Liver (tissue), 9 donors: ENCODE measurements around the gene DSTN. TPM values are rescaled to one million over a fixed set of nuclear protein-coding genes. Genes with fewer than 3 reads are reported as not detected.

ENCODE experiments used
- DNase-seq: peaks from one replicate; pipeline ENCODE4 v3.0.0-alpha.2; 2017; ENCODE audit warnings: low spot score
- H3K27ac ChIP-seq, 2 donors: one replicate each; pipeline ENCODE4 v1.7.0; 2013; ENCODE audit warnings: inconsistent platforms in 2 of 2, low read length in 2 of 2, control low read depth in 1 of 2, low read depth in 1 of 2, mild to moderate bottlenecking in 1 of 2
- H3K27me3 ChIP-seq, 4 donors: one replicate each; pipeline versions ENCODE4 v1.6.1 to v1.7.0; 2013; ENCODE audit warnings: low read length in 3 of 4, inconsistent platforms in 1 of 4, mild to moderate bottlenecking in 1 of 4, moderate library complexity in 1 of 4; ENCODE audit not compliant: control insufficient read depth in 4 of 4, insufficient read depth in 4 of 4
- H3K36me3 ChIP-seq, 4 donors: one replicate each; pipeline versions ENCODE4 v1.6.1 to v1.7.0; 2013; ENCODE audit warnings: low read length in 3 of 4, mild to moderate bottlenecking in 3 of 4, low read depth in 1 of 4, moderate library complexity in 1 of 4; ENCODE audit not compliant: control insufficient read depth in 4 of 4, insufficient read depth in 3 of 4
- H3K4me1 ChIP-seq, 4 donors: one replicate each; pipeline versions ENCODE4 v1.6.1 to v1.7.0; 2013; ENCODE audit warnings: low read length in 3 of 4, mild to moderate bottlenecking in 3 of 4, moderate library complexity in 1 of 4; ENCODE audit not compliant: control insufficient read depth in 4 of 4, insufficient read depth in 4 of 4
- H3K4me3 ChIP-seq, 3 donors: one replicate each; pipeline versions ENCODE4 v1.6.1 to v1.7.0; 2013; ENCODE audit warnings: low read length in 3 of 3, control low read depth in 1 of 3, low read depth in 1 of 3, mild to moderate bottlenecking in 1 of 3
- H3K9ac ChIP-seq, 2 donors: one replicate each; pipeline ENCODE4 v1.7.0; 2013; ENCODE audit warnings: low read length in 2 of 2, mild to moderate bottlenecking in 2 of 2, moderate library complexity in 2 of 2, control low read depth in 1 of 2, low read depth in 1 of 2
- H3K9me3 ChIP-seq, 4 donors: one replicate each; pipeline versions ENCODE4 v1.6.1 to v1.7.0; 2013; ENCODE audit warnings: low read length in 3 of 4; ENCODE audit not compliant: control insufficient read depth in 4 of 4
- EGR1 ChIP-seq, 2 donors: IDR thresholded peaks; 2 replicates each; pipeline ENCODE4 v1.6.1; 2016 to 2018; ENCODE audit warnings: antibody characterized with exemption in 2 of 2, low read depth in 2 of 2
- FOXA1 ChIP-seq: IDR thresholded peaks from 2 replicates; pipeline ENCODE4 v1.6.1; 2016; ENCODE audit warnings: antibody characterized with exemption
- FOXA2 ChIP-seq: IDR thresholded peaks from 2 replicates; pipeline ENCODE4 v1.6.1; 2016; ENCODE audit warnings: antibody characterized with exemption
- GABPA ChIP-seq, 2 donors: IDR thresholded peaks in 1 of 2; conservative IDR thresholded peaks in 1 of 2; 2 replicates each; pipeline ENCODE4 v1.6.1; 2016; ENCODE audit warnings: antibody characterized with exemption in 2 of 2, mild to moderate bottlenecking in 1 of 2, moderate library complexity in 1 of 2
- HNF4A ChIP-seq, 2 donors: conservative IDR thresholded peaks; 2 replicates each; pipeline ENCODE4 v1.6.1; 2016; ENCODE audit warnings: antibody characterized with exemption in 2 of 2, mild to moderate bottlenecking in 2 of 2
- HNF4G ChIP-seq: IDR thresholded peaks from 2 replicates; pipeline ENCODE4 v1.6.1; 2016; ENCODE audit warnings: antibody characterized with exemption
- MAX ChIP-seq: IDR thresholded peaks from 2 replicates; pipeline ENCODE4 v1.6.1; 2016; ENCODE audit warnings: antibody characterized with exemption
- RAD21 ChIP-seq, 2 donors: IDR thresholded peaks; 2 replicates each; pipeline ENCODE4 v1.6.1; 2016; ENCODE audit warnings: antibody characterized with exemption in 2 of 2, mild to moderate bottlenecking in 2 of 2
- RXRA ChIP-seq, 2 donors: IDR thresholded peaks; 2 replicates each; pipeline ENCODE4 v1.6.1; 2017 to 2018; ENCODE audit warnings: antibody characterized with exemption in 2 of 2, mild to moderate bottlenecking in 1 of 2
- SP1 ChIP-seq: IDR thresholded peaks from 2 replicates; pipeline ENCODE4 v1.6.1; 2018; ENCODE audit warnings: antibody characterized with exemption, mild to moderate bottlenecking
- TAF1 ChIP-seq: conservative IDR thresholded peaks from 2 replicates; pipeline ENCODE4 v1.6.1; 2016; ENCODE audit warnings: antibody characterized with exemption, mild to moderate bottlenecking
- YY1 ChIP-seq: IDR thresholded peaks from 2 replicates; pipeline ENCODE4 v1.6.1; 2016; ENCODE audit warnings: antibody characterized with exemption, mild to moderate bottlenecking
- ZBTB33 ChIP-seq: IDR thresholded peaks from 2 replicates; pipeline ENCODE4 v1.6.1; 2016; ENCODE audit warnings: antibody characterized with exemption
- WGBS: extraction: QIAGEN DNeasy Blood & Tissue Kit; methylation state at CpG from one replicate; pipeline ENCODE4 v1.1.7; 2013; 5-methylcytosine and 5-hydroxymethylcytosine counted together
- polyA plus RNA-seq, 2 donors: library from polyadenylated mRNA; stranded (reverse) in 1 of 2; unstranded in 1 of 2; fragments of 200-250 nt in 1 of 2; fragments of >200 nt in 1 of 2; fragmentation: Nextera tagmentation in 1 of 2; extraction: Ambion mirVana in 1 of 2; gene quantifications; one replicate each; pipeline versions ENCODE4 v1.2.1 to v1.2.3, GENCODE V29; 2013 to 2015
- total RNA-seq, 2 donors: library from RNA; depleted of rRNA; stranded (reverse); fragments of >200 nt; gene quantifications; one replicate each; pipeline ENCODE4 v1.2.3, GENCODE V29; 2014
- TF ChIP-seq, protein P1 (sequence below): IDR thresholded peaks from 2 replicates; pipeline ENCODE4 v1.6.1; 2016; ENCODE audit warnings: antibody characterized with exemption, mild to moderate bottlenecking
- TF ChIP-seq, protein P2 (sequence below): fragments of 150-350 bp; IDR thresholded peaks from 2 replicates; pipeline ENCODE4 v1.5.1; 2017; ENCODE audit warnings: improper control_type of control experiment, low read depth, low read length; ENCODE audit not compliant: missing input control
- TF ChIP-seq, protein P3 (sequence below): IDR thresholded peaks from 2 replicates; pipeline ENCODE4 v1.6.1; 2016; ENCODE audit warnings: antibody characterized with exemption
- donor health status: healthy.
- donor health status: healthy.
- donor health status: healthy.
- donor health status: healthy.
- donor health status: healthy.

Gene DSTN
- total and polyA plus RNA-seq, 4 donors: 39.9 to 137 (median 108) TPM

DNA sequence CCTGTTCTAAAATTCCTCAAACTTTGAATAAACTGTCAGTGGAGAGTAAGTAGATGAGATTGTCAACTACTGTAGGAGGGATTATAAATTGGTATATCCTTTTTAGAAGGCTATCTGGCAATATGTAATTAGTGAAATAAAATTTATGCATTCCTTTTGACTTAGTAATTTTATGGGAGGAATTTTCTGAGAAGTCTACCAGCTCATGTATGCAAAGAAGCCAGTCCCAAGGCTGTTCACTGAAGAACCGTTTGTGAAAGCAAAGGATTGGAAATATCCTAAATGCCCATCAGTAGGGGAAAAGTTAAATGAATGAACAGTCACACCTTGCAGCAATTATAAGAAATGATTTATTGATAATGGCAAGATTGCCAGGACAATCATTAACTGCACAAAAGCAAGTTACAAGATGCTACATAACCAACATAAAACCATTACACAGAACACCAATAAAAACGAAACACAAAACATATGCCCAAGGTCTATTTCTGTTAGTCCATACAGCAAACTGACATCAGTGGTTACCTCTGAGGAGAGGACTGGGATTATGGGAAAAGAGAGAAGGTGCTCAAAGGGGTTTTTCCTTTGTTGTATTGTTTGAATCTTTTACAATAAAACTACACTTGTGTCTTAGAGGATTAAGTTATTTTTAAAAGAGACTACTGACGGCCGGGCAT lies 4.6 kb upstream of the DSTN start:
- no peak overlapping the region for H3K9ac ChIP-seq
- H3K27me3 ChIP-seq: no peaks in the 10 kb centered on the region
- H3K36me3 ChIP-seq: no peaks in the 10 kb centered on the region
- H3K4me3 ChIP-seq: no peak overlapping the region
- H3K4me1 ChIP-seq: peaks cover 0 to 9% (median 6%) of the 10 kb centered on the region in 4 donors
- H3K9me3 ChIP-seq: no peaks in the 10 kb centered on the region
- DNase-seq: no peak
- H3K27ac ChIP-seq: no peak overlapping the region
- 78% methylated on average over 4 of the region's 4 CpGs for WGBS
- TF ChIP-seq EGR1 (IDR thresholded peaks at IDR 0.05; ENCODE audit: low read depth in 2 of 2) (no peak), YY1 (no peak), FOXA1 (no peak), RXRA (IDR thresholded peaks at IDR 0.05) (no peak), MAX (no peak), GABPA (IDR thresholded peaks at IDR 0.05 in 1 of 2, conservative IDR thresholded peaks at IDR 0.05 in 1 of 2) (no peak), FOXA2 (no peak), HNF4A (conservative IDR thresholded peaks at IDR 0.05) (no peak), SP1 (no peak), ZBTB33 (no peak), TAF1 (no peak), RAD21 (IDR thresholded peaks at IDR 0.05) (no peak), HNF4G (no peak)
- TF ChIP-seq, protein P1, sequence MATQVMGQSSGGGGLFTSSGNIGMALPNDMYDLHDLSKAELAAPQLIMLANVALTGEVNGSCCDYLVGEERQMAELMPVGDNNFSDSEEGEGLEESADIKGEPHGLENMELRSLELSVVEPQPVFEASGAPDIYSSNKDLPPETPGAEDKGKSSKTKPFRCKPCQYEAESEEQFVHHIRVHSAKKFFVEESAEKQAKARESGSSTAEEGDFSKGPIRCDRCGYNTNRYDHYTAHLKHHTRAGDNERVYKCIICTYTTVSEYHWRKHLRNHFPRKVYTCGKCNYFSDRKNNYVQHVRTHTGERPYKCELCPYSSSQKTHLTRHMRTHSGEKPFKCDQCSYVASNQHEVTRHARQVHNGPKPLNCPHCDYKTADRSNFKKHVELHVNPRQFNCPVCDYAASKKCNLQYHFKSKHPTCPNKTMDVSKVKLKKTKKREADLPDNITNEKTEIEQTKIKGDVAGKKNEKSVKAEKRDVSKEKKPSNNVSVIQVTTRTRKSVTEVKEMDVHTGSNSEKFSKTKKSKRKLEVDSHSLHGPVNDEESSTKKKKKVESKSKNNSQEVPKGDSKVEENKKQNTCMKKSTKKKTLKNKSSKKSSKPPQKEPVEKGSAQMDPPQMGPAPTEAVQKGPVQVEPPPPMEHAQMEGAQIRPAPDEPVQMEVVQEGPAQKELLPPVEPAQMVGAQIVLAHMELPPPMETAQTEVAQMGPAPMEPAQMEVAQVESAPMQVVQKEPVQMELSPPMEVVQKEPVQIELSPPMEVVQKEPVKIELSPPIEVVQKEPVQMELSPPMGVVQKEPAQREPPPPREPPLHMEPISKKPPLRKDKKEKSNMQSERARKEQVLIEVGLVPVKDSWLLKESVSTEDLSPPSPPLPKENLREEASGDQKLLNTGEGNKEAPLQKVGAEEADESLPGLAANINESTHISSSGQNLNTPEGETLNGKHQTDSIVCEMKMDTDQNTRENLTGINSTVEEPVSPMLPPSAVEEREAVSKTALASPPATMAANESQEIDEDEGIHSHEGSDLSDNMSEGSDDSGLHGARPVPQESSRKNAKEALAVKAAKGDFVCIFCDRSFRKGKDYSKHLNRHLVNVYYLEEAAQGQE: no peak
- TF ChIP-seq, protein P2, sequence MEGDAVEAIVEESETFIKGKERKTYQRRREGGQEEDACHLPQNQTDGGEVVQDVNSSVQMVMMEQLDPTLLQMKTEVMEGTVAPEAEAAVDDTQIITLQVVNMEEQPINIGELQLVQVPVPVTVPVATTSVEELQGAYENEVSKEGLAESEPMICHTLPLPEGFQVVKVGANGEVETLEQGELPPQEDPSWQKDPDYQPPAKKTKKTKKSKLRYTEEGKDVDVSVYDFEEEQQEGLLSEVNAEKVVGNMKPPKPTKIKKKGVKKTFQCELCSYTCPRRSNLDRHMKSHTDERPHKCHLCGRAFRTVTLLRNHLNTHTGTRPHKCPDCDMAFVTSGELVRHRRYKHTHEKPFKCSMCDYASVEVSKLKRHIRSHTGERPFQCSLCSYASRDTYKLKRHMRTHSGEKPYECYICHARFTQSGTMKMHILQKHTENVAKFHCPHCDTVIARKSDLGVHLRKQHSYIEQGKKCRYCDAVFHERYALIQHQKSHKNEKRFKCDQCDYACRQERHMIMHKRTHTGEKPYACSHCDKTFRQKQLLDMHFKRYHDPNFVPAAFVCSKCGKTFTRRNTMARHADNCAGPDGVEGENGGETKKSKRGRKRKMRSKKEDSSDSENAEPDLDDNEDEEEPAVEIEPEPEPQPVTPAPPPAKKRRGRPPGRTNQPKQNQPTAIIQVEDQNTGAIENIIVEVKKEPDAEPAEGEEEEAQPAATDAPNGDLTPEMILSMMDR: no peak
- TF ChIP-seq, protein P3, sequence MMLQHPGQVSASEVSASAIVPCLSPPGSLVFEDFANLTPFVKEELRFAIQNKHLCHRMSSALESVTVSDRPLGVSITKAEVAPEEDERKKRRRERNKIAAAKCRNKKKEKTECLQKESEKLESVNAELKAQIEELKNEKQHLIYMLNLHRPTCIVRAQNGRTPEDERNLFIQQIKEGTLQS: no peak
